ENCODE measurements around the gene SMCO3.

SMCO3 gene

GRCh38 chr12:14810167-14810952 lies 3.6 kb downstream of the SMCO3 start:
- Histone ChIP-seq H3K4me3 (ENCODE audit: insufficient read depth, low read length, poor library complexity, severe bottlenecking) (no peak overlapping the region), H3K79me2 (ENCODE audit: insufficient read depth, low read length) (no peaks in the 10 kb centered on the region)

GRCh38 chr12:14803830-14804160 lies 10.2 kb downstream of the SMCO3 start:
- Histone ChIP-seq H3K79me2 (ENCODE audit: insufficient read depth, low read length) (peaks cover 51% of the 10 kb centered on the region), H3K9me3 (ENCODE audit: insufficient read depth, low read length) (no peaks in the 10 kb centered on the region), H4K20me1 (ENCODE audit: low read depth, low read length) (peaks cover 18% of the 10 kb centered on the region), H2AFZ (ENCODE audit: low read depth, low read length, severe bottlenecking) (peak overlapping the region; percentile 87), H3K27ac (ENCODE audit: low read depth, low read length) (peak overlapping the region; percentile 48), H3K9ac (ENCODE audit: low read length) (peak overlapping the region; percentile 85), H3K4me2 (ENCODE audit: low read depth, low read length, poor library complexity, severe bottlenecking) (peak overlapping the region; percentile 92), H3K36me3 (ENCODE audit: low read length) (peaks cover 11% of the 10 kb centered on the region; the same call in 1 of the 2 replicates), H3K9me2 (replicated peaks; ENCODE audit: insufficient read depth, low read length) (no peaks in the 10 kb centered on the region), H3K4me3 (ENCODE audit: insufficient read depth, low read length, poor library complexity, severe bottlenecking) (peak overlapping the region; percentile 90), H3F3A (ENCODE audit: insufficient read depth) (peaks cover 4% of the 10 kb centered on the region; the same call in 1 of the 2 replicates), H3K27me3 (ENCODE audit: low read length) (no peaks in the 10 kb centered on the region)
- TF ChIP-seq CTCF (IDR thresholded peaks at IDR 0.05; ENCODE audit: insufficient read depth, low read length, poor library complexity, severe bottlenecking), result no peak
- TF ChIP-seq EZH2phosphoT487 (conservative IDR thresholded peaks at IDR 0.05; ENCODE audit: low read length), result no peak

More at GRCh38 chr12:14810167-14810952, 3.6 kb downstream of the SMCO3 start:
- Histone ChIP-seq H3K9me3 (ENCODE audit: insufficient read depth, low read length) (no peaks in the 10 kb centered on the region), H3K36me3 (ENCODE audit: low read length) (no peaks in the 10 kb centered on the region), H4K20me1 (ENCODE audit: low read depth, low read length) (no peaks in the 10 kb centered on the region), H3K27me3 (ENCODE audit: low read length) (no peaks in the 10 kb centered on the region), H3K9ac (ENCODE audit: low read length) (no peak overlapping the region), H2AFZ (ENCODE audit: low read depth, low read length, severe bottlenecking) (no peak overlapping the region), H3K9me2 (replicated peaks; ENCODE audit: insufficient read depth, low read length) (no peaks in the 10 kb centered on the region), H3K27ac (ENCODE audit: low read depth, low read length) (no peak overlapping the region), H3F3A (ENCODE audit: insufficient read depth) (no peaks in the 10 kb centered on the region), H3K4me2 (ENCODE audit: low read depth, low read length, poor library complexity, severe bottlenecking) (no peak overlapping the region)
- TF ChIP-seq EZH2phosphoT487 (conservative IDR thresholded peaks at IDR 0.05; ENCODE audit: low read length) (no peak), CTCF (IDR thresholded peaks at IDR 0.05; ENCODE audit: insufficient read depth, low read length, poor library complexity, severe bottlenecking) (no peak)

- H3K9me3 ChIP-seq (ENCODE audit: insufficient read depth, low read length), result no peaks in the 10 kb centered on the region
- no peaks in the 10 kb centered on the region for H3K27me3 ChIP-seq (ENCODE audit: low read length)
- peak within 1 kb of the TSS; percentile 87 for H2AFZ ChIP-seq (ENCODE audit: low read depth, low read length, severe bottlenecking)
- H3K36me3 ChIP-seq (ENCODE audit: low read length), result peaks cover 17% of the 10 kb centered on the region; the same call in 1 of the 2 replicates
- peak within 1 kb of the TSS; percentile 90 for H3K4me3 ChIP-seq (ENCODE audit: insufficient read depth, low read length, poor library complexity, severe bottlenecking)
- H3K4me2 ChIP-seq (ENCODE audit: low read depth, low read length, poor library complexity, severe bottlenecking), result peak within 1 kb of the TSS; percentile 92
- peak within 1 kb of the TSS; percentile 85 for H3K9ac ChIP-seq (ENCODE audit: low read length)
- H3K27ac ChIP-seq (ENCODE audit: low read depth, low read length), result peak within 1 kb of the TSS; percentile 51
- peaks cover 18% of the 10 kb centered on the region for H4K20me1 ChIP-seq (ENCODE audit: low read depth, low read length)
- H3K9me2 ChIP-seq (replicated peaks; ENCODE audit: insufficient read depth, low read length), result no peaks in the 10 kb centered on the region
- peaks cover 4% of the 10 kb centered on the region; the same call in 1 of the 2 replicates for H3F3A ChIP-seq (ENCODE audit: insufficient read depth)
- TF ChIP-seq EZH2phosphoT487 (conservative IDR thresholded peaks at IDR 0.05; ENCODE audit: low read length) (no peak), CTCF (IDR thresholded peaks at IDR 0.05; ENCODE audit: insufficient read depth, low read length, poor library complexity, severe bottlenecking) (no peak)
- peaks cover 57% of the 10 kb centered on the region for H3K79me2 ChIP-seq (ENCODE audit: insufficient read depth, low read length)
Measured at GRCh38 chr12:14803011-14803829, 10.8 kb downstream of the SMCO3 start, which contains the start of the genes C12orf60 and WBP11. TSS of gene C12orf60 (plus strand) at chr12:14803670. CDS start at chr12:14822936, 19,266 bp downstream. TSS of gene WBP11 (minus strand) at chr12:14803478. CDS start at chr12:14801383, 2,095 bp downstream.

All from SU-DHL-6 (cell line).